Stomach (tissue), 4 donors: ENCODE data around the gene ARHGEF5.
"Not testable (repeated sequence)": the region's sequence is repeated elsewhere in the genome, so short reads cannot be mapped to it uniquely, and the experiment has no call there.

ENCODE experiments used
- POLR2A ChIP-seq, 4 donors: fragments of 450-650 bp; IDR thresholded peaks; one replicate each; pipeline ENCODE4 v1.6.1; 2016; ENCODE audit warnings: antibody characterized with exemption in 4 of 4, control low read depth in 2 of 4, mild to moderate bottlenecking in 1 of 4, moderate library complexity in 1 of 4
- POLR2AphosphoS5 ChIP-seq, 3 donors: sonication (generic); formaldehyde crosslinking; IDR thresholded peaks; one replicate each; pipeline ENCODE4 v1.6.1; 2016; ENCODE audit warnings: antibody characterized with exemption in 3 of 3
- TF ChIP-seq, protein P1 (sequence below), 7 experiments: fragments of 450-650 bp in 4 of 7; fragments of 200-600 bp in 3 of 7; sonication (generic) in 3 of 7; IDR thresholded peaks; one replicate each; pipeline ENCODE4 v1.5.1; 2016 to 2019; ENCODE audit warnings: antibody characterized with exemption in 7 of 7, control low read depth in 2 of 7, mild to moderate bottlenecking in 1 of 7

DNA sequence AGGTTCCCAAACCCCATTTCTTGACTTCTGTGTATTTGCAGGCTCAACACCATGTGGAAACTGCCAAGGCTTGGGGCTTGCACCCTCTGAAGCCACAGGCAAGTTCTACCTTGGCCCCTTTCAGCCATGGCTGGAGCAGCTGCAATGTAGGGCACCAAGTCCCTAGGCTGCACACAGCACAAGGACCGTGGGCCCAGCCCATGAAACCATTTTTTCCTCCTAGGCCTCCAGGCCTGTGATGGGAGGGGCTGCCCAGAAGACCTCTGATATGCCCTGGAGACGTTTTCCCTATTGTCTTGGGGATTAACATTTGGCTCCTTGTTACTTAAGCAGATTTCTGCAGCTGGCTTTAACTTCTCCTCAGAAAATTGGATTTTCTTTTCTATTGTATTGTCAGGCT lies 72.3 kb downstream of the ARHGEF5 start:
- TF ChIP-seq, protein P1, sequence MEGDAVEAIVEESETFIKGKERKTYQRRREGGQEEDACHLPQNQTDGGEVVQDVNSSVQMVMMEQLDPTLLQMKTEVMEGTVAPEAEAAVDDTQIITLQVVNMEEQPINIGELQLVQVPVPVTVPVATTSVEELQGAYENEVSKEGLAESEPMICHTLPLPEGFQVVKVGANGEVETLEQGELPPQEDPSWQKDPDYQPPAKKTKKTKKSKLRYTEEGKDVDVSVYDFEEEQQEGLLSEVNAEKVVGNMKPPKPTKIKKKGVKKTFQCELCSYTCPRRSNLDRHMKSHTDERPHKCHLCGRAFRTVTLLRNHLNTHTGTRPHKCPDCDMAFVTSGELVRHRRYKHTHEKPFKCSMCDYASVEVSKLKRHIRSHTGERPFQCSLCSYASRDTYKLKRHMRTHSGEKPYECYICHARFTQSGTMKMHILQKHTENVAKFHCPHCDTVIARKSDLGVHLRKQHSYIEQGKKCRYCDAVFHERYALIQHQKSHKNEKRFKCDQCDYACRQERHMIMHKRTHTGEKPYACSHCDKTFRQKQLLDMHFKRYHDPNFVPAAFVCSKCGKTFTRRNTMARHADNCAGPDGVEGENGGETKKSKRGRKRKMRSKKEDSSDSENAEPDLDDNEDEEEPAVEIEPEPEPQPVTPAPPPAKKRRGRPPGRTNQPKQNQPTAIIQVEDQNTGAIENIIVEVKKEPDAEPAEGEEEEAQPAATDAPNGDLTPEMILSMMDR (IDR thresholded peaks at IDR 0.05), result not testable (repeated sequence)
- not testable (repeated sequence) for TF ChIP-seq POLR2A, POLR2AphosphoS5 (IDR thresholded peaks at IDR 0.05)
